ENCODE measurements around the gene CLDN17.

The CLDN17 gene

DNA sequence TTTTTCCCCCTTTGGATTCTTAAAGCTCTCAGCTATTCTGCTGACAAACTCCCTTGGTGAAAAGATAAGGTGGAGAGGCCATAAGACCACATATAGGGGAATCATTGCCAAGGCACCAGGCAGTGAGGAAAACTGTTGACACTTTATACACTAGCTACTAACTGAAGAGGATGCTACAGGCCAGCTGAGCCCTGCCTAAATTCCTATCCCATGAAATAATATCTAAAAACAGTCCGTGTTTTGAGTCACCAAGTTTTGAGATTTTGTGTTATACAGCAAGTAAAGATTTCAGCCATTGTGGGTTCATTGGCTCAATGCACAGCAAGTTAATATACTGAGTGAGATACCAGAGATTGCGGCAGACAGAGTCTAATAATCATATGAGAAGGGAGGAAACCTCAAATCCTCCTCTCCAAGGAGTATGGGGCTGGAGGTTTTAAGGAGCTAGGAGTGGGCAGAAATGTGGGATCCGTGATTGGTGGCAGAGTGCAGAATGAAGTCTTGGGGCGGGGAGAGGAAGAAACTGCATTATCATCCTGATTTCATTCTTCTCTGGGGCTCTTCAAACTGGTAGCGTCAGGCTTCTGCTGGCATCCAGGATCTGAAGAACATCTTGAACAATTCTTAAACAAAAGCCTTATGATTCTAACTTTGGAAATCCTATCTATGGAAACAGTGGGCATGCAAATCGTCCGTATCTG, 40.1 kb upstream of the CLDN17 start:
- Histone ChIP-seq H3K9ac (no peak overlapping the region), H3K36me3 (ENCODE audit: control insufficient read depth, insufficient read depth, low read length) (no peaks in the 10 kb centered on the region), H3K9me3 (ENCODE audit: control insufficient read depth, low read length) (no peaks in the 10 kb centered on the region), H2AFZ (no peak overlapping the region), H3K4me1 (no peaks in the 10 kb centered on the region), H3K27ac (no peak overlapping the region), H3K4me2 (ENCODE audit: low read length) (no peak overlapping the region), H3K27me3 (ENCODE audit: control insufficient read depth, insufficient read depth, low read length) (no peaks in the 10 kb centered on the region), H3K4me3 (ENCODE audit: low read depth, low read length) (no peak overlapping the region), H3K79me2 (no peaks in the 10 kb centered on the region)
- TF ChIP-seq, protein P1, sequence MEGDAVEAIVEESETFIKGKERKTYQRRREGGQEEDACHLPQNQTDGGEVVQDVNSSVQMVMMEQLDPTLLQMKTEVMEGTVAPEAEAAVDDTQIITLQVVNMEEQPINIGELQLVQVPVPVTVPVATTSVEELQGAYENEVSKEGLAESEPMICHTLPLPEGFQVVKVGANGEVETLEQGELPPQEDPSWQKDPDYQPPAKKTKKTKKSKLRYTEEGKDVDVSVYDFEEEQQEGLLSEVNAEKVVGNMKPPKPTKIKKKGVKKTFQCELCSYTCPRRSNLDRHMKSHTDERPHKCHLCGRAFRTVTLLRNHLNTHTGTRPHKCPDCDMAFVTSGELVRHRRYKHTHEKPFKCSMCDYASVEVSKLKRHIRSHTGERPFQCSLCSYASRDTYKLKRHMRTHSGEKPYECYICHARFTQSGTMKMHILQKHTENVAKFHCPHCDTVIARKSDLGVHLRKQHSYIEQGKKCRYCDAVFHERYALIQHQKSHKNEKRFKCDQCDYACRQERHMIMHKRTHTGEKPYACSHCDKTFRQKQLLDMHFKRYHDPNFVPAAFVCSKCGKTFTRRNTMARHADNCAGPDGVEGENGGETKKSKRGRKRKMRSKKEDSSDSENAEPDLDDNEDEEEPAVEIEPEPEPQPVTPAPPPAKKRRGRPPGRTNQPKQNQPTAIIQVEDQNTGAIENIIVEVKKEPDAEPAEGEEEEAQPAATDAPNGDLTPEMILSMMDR (IDR thresholded peaks at IDR 0.05): no peak

DNA sequence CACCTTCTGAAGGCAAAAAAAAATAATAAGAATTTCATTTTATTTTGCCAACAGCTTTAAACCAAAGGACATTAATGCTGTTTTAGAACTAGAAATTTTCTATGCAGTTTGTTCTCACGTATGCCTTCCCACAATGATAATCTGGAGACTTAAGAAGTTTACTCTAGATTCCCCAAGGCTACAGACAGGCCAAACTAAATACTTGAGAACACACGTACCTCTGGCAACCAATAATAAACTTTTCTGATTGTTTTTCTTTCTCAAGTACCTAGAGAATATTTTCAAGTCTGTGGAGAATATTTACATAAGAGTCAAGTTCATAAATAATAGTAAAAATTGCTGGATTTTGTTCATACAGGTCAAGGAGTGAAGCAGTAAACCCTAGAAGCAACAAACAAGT, 33.4 kb upstream of the CLDN17 start:
- Histone ChIP-seq H3K27ac (no peak overlapping the region), H3K4me2 (ENCODE audit: low read length) (no peak overlapping the region), H3K79me2 (no peaks in the 10 kb centered on the region), H3K27me3 (ENCODE audit: control insufficient read depth, insufficient read depth, low read length) (no peaks in the 10 kb centered on the region), H3K9me3 (ENCODE audit: control insufficient read depth, low read length) (no peaks in the 10 kb centered on the region), H3K4me1 (no peaks in the 10 kb centered on the region), H3K9ac (no peak overlapping the region), H3K36me3 (ENCODE audit: control insufficient read depth, insufficient read depth, low read length) (no peaks in the 10 kb centered on the region), H3K4me3 (ENCODE audit: low read depth, low read length) (no peak overlapping the region), H2AFZ (no peak overlapping the region)
- TF ChIP-seq, protein P1 (IDR thresholded peaks at IDR 0.05): no peak

DNA sequence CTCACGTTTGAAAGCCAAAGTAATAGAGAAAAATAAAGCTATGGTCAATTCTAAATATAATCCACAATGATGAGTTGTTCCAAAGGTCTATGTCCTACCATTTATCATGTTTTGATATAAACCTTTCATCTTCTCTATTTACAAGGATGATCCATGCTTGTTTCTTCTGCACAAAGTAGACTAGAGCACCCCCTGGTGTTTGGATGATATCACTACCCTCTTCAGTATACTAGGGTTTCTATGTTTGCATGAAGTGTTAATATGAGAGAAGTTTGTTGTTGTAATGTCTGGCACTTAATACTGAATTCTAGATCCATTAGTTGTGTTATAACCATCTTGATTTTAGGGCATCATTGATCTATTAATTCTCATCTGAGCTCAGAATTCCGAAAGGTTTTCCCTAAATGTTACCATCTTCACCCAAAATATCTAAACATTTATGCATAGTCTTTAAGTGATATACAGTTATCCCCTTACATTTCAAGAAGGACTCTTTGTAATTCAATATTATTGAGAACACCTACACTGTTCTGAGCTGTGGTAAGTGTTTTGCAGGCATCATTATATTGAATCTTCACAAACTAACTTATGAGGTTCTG, 28.2 kb upstream of the CLDN17 start:
- TF ChIP-seq, protein P1 (IDR thresholded peaks at IDR 0.05): no peak
- H3K27ac ChIP-seq: no peak overlapping the region
- no peaks in the 10 kb centered on the region for H3K36me3 ChIP-seq (ENCODE audit: control insufficient read depth, insufficient read depth, low read length)
- H3K27me3 ChIP-seq (ENCODE audit: control insufficient read depth, insufficient read depth, low read length): no peaks in the 10 kb centered on the region
- H2AFZ ChIP-seq: no peak overlapping the region
- no peak overlapping the region for H3K9ac ChIP-seq
- no peak overlapping the region for H3K4me2 ChIP-seq (ENCODE audit: low read length)
- no peaks in the 10 kb centered on the region for H3K4me1 ChIP-seq
- no peak overlapping the region for H3K4me3 ChIP-seq (ENCODE audit: low read depth, low read length)
- H3K79me2 ChIP-seq: no peaks in the 10 kb centered on the region
- H3K9me3 ChIP-seq (ENCODE audit: control insufficient read depth, low read length): no peaks in the 10 kb centered on the region

DNA sequence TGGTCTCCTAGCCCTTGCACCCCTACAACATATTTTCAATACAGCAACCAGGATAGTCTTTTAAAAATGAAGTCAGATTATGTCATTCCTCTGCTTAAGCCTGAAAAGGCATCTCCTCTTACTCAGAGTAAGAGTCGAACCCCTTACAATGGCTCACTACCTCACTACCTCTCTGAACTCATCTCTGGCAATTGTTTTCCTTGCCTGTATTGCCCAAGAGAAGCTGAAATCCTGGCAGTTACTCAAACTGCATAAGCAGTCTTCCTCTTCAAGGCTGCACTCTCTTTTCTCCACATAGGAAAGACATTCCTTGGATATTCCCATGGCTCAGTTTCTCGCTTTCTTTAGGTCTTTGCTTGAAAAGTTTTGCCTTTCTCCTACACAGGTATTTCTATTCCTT, 26.6 kb upstream of the CLDN17 start:
- no peak overlapping the region for H3K9ac ChIP-seq
- H3K27me3 ChIP-seq (ENCODE audit: control insufficient read depth, insufficient read depth, low read length): no peaks in the 10 kb centered on the region
- no peak overlapping the region for H3K4me3 ChIP-seq (ENCODE audit: low read depth, low read length)
- H3K27ac ChIP-seq: no peak overlapping the region
- H3K36me3 ChIP-seq (ENCODE audit: control insufficient read depth, insufficient read depth, low read length): no peaks in the 10 kb centered on the region
- TF ChIP-seq, protein P1 (IDR thresholded peaks at IDR 0.05): no peak
- no peaks in the 10 kb centered on the region for H3K79me2 ChIP-seq
- H3K4me2 ChIP-seq (ENCODE audit: low read length): no peak overlapping the region
- no peaks in the 10 kb centered on the region for H3K9me3 ChIP-seq (ENCODE audit: control insufficient read depth, low read length)
- no peak overlapping the region for H2AFZ ChIP-seq
- H3K4me1 ChIP-seq: no peaks in the 10 kb centered on the region

DNA sequence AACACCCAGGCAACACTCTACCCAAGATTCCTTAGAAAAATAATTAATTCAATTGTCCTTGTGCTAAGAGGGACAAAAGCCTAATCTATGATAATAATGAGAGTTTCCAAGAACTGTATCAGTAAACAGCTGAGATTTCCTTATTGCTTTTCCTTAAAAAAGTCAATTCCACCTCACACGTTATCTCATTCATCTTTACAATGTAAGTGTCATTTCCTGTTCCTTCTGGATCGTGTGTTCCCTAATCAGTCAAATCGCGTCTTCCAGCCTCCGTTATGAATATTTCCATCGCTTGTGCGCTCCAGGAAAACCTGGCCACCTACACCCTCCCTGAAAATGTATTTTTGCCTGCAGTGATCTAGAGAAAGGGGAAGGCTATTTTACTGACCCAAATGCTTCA, 23.9 kb upstream of the CLDN17 start:
- TF ChIP-seq, protein P1 (IDR thresholded peaks at IDR 0.05): no peak
- Histone ChIP-seq H2AFZ (no peak overlapping the region), H3K27ac (no peak overlapping the region), H3K36me3 (ENCODE audit: control insufficient read depth, insufficient read depth, low read length) (no peaks in the 10 kb centered on the region), H3K79me2 (no peaks in the 10 kb centered on the region), H3K4me3 (ENCODE audit: low read depth, low read length) (no peak overlapping the region), H3K9me3 (ENCODE audit: control insufficient read depth, low read length) (no peaks in the 10 kb centered on the region), H3K4me1 (no peaks in the 10 kb centered on the region), H3K4me2 (ENCODE audit: low read length) (no peak overlapping the region), H3K27me3 (ENCODE audit: control insufficient read depth, insufficient read depth, low read length) (no peaks in the 10 kb centered on the region), H3K9ac (no peak overlapping the region)

Data from parathyroid adenoma (tissue), 2 donors.